DOHH2 (cell line): ENCODE data around the gene SLC38A3.

Experiments
- CTCF ChIP-seq: fragments of 200-600 bp; sonication (generic); IDR thresholded peaks from one replicate; pipeline ENCODE4 v1.5.1; 2014; ENCODE audit warnings: antibody characterized with exemption, mild to moderate bottlenecking, low read depth, low read length; ENCODE audit not compliant: poor library complexity, severe bottlenecking
- EZH2phosphoT487 ChIP-seq: fragments of 200-600 bp; sonication (generic); IDR thresholded peaks from 2 replicates; pipeline ENCODE4 v1.6.1; 2017; ENCODE audit warnings: borderline replicate concordance, mild to moderate bottlenecking, antibody characterized with exemption, low read length, moderate library complexity, mixed read lengths

GRCh38 chr3:50212502-50212901, 7.4 kb downstream of the SLC38A3 start:
- no peak for TF ChIP-seq CTCF
- TF ChIP-seq EZH2phosphoT487 = no peak
